ENCODE measurements around the gene DND1.

DNA sequence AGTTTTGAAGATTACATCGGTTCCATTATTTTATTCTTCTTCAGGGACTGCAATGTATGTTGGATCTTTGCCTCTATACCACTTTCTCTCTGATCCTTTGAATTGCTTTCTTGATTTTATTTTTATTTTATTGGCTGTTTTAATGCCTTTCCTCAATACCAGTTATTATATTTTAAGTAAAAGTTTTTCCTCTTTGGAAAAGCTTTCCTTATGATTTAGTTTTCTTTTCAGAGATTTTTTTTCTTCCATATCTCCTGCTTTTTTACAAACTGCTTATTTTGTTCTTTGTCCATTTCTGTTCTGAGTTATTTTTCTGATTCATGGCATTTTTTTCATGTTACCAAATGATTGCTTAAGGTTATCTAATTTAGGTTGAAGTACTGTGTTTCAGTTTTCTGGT lies 38.4 kb upstream of the DND1 start:
- no peak for TF ChIP-seq CTCF (IDR thresholded peaks at IDR 0.05)
- no peak for TF ChIP-seq POLR2A (IDR thresholded peaks at IDR 0.05; ENCODE audit: low read length)
- TF ChIP-seq E2F6 (IDR thresholded peaks at IDR 0.05; ENCODE audit: borderline replicate concordance, low read depth): no peak

All from A549 (cell line).